GM12801 (cell line): ENCODE measurements around the gene TMEM129.

Experiments used
- CTCF ChIP-seq: IDR thresholded peaks from one replicate; pipeline ENCODE4 v1.5.1; 2011; ENCODE audit warnings: control low read depth; ENCODE audit not compliant: insufficient read length; ENCODE audit errors: extremely low read depth

Gene TMEM129

GRCh38 chr4:1728061-1728980, 7.2 kb upstream of the TMEM129 start:
- no peak for TF ChIP-seq CTCF

DNA sequence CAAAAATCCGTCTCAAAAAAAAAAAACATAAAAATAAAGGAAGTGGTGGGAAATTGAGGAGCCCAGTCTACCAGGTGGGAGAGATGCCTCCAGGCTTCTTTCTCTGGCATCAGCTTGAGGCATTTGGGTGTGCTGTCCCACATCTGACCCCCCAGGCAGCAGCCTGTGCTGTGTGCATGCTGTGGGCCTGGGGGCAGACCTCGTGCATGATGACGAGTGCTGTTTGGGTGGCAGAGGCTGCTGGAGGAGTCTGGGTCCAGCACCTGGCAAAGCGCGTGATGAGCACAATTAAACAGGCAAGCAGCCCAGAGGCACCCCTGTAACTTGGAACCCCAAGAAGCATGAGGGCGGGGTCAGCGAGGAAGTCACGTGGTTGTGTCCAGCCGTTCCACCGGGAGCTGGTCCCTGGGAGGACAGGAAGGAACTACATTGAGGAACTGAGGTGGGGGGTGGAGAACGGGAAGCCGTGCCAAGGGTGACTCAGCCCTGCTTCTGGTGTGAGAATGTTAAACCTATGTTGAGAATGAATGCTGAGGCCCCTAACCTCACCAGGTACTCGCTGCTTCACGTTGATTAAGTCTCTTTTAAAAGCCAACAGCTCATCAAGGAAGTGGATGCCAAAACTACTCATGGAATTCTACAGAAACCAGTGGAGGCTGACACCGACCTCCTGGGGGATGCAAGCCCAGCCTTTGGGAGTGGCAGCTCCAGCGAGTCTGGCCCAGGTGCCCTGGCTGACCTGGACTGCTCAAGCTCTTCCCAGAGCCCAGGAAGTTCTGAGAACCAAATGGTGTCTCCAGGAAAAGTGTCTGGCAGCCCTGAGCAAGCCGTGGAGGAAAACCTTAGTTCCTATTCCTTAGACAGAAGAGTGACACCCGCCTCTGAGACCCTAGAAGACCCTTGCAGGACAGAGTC, 6.3 kb upstream of the TMEM129 start:
- no peak for TF ChIP-seq CTCF

DNA sequence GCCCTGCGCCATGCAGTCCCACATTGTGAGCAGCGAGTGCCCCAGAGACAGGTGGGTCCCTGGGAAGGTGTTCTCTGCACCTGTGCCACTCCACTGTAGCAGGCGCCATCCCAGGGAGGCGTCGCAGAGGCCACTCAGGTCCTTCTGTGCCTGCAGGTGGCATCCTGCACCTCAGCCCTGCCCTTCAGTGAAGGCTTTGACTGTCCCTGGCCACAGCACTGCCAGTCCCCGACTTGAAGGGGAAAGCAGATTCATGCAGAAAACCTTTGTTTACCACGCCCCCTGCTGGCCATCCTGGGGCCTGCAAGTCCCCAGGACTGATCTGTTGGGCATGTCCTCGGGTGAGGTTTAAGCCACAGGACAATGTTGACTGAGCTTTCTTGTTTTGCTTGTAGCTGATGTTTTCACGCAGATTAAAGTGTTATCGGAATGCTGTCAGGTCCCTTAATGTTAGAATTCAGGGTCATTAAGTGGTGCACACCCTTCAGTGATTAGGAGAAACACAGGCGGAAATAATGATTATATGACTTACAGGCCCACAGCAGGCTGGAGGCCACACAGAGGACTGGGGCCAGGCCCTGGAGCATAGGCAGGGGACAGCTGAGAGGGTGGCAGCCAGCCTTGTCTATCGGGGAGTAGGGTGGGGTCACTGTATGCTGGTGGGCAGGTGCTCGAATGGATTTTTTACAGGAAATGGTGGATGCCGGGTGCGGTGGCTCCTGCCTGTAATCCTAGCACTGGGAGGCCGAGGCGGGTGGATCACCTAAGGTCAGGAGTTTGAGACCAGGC, 5.2 kb upstream of the TMEM129 start:
- peak; percentile 52 for TF ChIP-seq CTCF

GRCh38 chr4:1725521-1725920, 4.4 kb upstream of the TMEM129 start:
- TF ChIP-seq CTCF = no peak

GRCh38 chr4:1723131-1723801, 2.1 kb upstream of the TMEM129 start:
- TF ChIP-seq CTCF = no peak

DNA sequence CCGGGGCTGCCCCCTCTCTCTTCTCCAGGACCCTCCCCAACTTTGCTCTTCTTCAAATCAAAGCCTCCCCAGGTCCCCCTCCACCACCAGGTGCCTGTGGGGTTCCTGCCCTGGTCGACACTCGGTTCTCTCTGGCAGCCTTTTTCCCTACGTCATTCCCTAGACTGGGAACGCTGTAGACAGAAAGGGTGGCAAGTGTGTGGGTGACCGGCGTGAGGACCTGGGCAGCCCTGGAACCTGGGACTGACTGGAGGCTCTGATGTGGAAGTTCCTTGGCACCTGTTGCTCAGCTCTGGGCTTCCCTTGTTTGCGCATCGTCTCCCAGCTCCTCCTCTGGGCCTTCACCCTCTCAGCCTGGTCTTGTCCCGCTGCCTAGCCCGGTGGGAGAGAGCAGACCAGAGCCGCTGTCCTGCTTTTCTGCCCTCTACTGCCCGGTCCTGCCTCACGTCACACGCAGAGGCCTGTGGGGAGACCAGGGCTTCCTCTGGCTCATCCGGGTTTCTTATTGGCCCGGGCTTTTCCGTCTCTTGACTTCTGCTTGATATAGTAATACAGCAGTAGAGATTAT, 1.5 kb upstream of the TMEM129 start:
- TF ChIP-seq CTCF = no peak
